Smooth muscle cell (in vitro differentiated cells): ENCODE results near the gene MIGA2. TPM values are rescaled to one million over a fixed set of nuclear protein-coding genes. Genes with fewer than 3 reads are reported as not detected.
"Not testable (repeated sequence)": the region's sequence is repeated elsewhere in the genome, so short reads cannot be mapped to it uniquely, and the experiment has no call there.

Experiments
- DNase-seq: peaks from one replicate; lab custom pipeline; 2025; ENCODE audit not compliant: unreplicated experiment; lab: John Stamatoyannopoulos, UW
- H2AFZ ChIP-seq: fragments of 200-600 bp; sonication (generic); 2 replicates; pipeline ENCODE4 v1.6.0; 2016; ENCODE audit warnings: antibody characterized with exemption, low read depth, mild to moderate bottlenecking
- H3F3A ChIP-seq: fragments of 200-600 bp; sonication (generic); 2 replicates; pipeline ENCODE4 v1.6.0; 2017; ENCODE audit warnings: antibody characterized with exemption, low read depth
- H3K27ac ChIP-seq: fragments of 200-600 bp; sonication (generic); 2 replicates; pipeline ENCODE4 v1.5.1; 2016; ENCODE audit warnings: low read depth, mild to moderate bottlenecking
- H3K27me3 ChIP-seq: fragments of 200-600 bp; sonication (generic); 2 replicates; pipeline ENCODE4 v1.6.1; 2016; ENCODE audit warnings: low read depth, mild to moderate bottlenecking
- H3K36me3 ChIP-seq: fragments of 200-600 bp; sonication (generic); 2 replicates; pipeline ENCODE4 v1.5.1; 2016; ENCODE audit warnings: low read depth
- H3K4me1 ChIP-seq: fragments of 200-600 bp; sonication (generic); 2 replicates; pipeline ENCODE4 v1.5.1; 2016; ENCODE audit warnings: low read depth
- H3K4me2 ChIP-seq: fragments of 200-600 bp; sonication (generic); 2 replicates; pipeline ENCODE4 v1.6.0; 2016; ENCODE audit warnings: mild to moderate bottlenecking
- H3K4me3 ChIP-seq: fragments of 200-600 bp; sonication (generic); 2 replicates; pipeline ENCODE4 v1.5.1; 2016; ENCODE audit warnings: mild to moderate bottlenecking
- H3K79me2 ChIP-seq: fragments of 200-600 bp; sonication (generic); 2 replicates; pipeline ENCODE4 v1.6.0; 2016; ENCODE audit warnings: low read depth, mild to moderate bottlenecking
- H3K9ac ChIP-seq: fragments of 200-600 bp; sonication (generic); 2 replicates; pipeline ENCODE4 v1.6.0; 2016; ENCODE audit warnings: low read depth
- H3K9me3 ChIP-seq: fragments of 200-600 bp; sonication (generic); replicated peaks from 2 replicates; pipeline ENCODE4 v1.5.1; 2016; ENCODE audit warnings: low read depth
- H4K20me1 ChIP-seq: fragments of 200-600 bp; sonication (generic); 2 replicates; pipeline ENCODE4 v1.6.0; 2016; ENCODE audit warnings: low read depth
- CTCF ChIP-seq: fragments of 200-600 bp; sonication (generic); IDR thresholded peaks from 2 replicates; pipeline ENCODE4 v1.5.1; 2017; ENCODE audit warnings: borderline replicate concordance, mild to moderate bottlenecking, antibody characterized with exemption; ENCODE audit not compliant: insufficient read depth, poor library complexity, severe bottlenecking
- WGBS: methylation state at CpG from one replicate; pipeline ENCODE4 v1.1.7; 2016; ENCODE audit warnings: low lambda C conversion rate; 5-methylcytosine and 5-hydroxymethylcytosine counted together
- polyA plus RNA-seq: library from polyadenylated mRNA; unstranded; fragments of >200 nt; fragmentation: Nextera tagmentation; extraction: Ambion mirVana; gene quantifications from 2 replicates; pipeline ENCODE4 v1.2.1, GENCODE V29; 2016
- total RNA-seq: library from RNA; depleted of rRNA; stranded (reverse); fragments of >200 nt; gene quantifications from 2 replicates; pipeline ENCODE4 v1.2.3, GENCODE V29; 2014

Gene MIGA2
- total and polyA plus RNA-seq, 2 experiments from 2014 or later: 18.1 to 21.6 TPM

DNA sequence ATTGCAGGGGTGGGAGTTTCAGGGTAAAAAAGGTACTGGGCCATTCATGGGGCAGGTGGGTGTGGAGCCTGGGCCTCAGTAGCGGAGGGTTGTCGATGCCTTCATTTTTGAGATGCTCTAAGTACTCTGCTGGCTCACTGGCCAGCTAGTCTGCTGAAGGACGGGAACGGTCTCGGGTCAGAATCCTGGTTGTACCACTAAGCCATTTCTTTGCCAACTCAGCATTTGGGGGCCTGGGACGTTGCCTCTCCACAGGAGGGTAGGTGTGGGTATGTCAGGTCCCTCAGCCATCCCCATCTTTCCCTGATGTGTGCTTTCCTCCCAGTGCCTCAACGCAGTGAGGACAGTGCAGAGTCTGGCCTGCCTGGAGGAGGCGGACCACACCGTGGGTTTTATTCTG is 33.4 kb upstream of the MIGA2 start:
- H2AFZ ChIP-seq: no peak overlapping the region
- no peak overlapping the region for H3K27ac ChIP-seq
- no peak overlapping the region for H3K4me3 ChIP-seq
- no peaks in the 10 kb centered on the region for H3K27me3 ChIP-seq
- H3K9ac ChIP-seq: no peak overlapping the region
- TF ChIP-seq CTCF: no peak
- H3K4me2 ChIP-seq: no peak overlapping the region
- no peaks in the 10 kb centered on the region for H3K79me2 ChIP-seq
- H3K4me1 ChIP-seq: no peaks in the 10 kb centered on the region
- no peaks in the 10 kb centered on the region for H3K9me3 ChIP-seq
- peaks cover 3% of the 10 kb centered on the region for H4K20me1 ChIP-seq
- H3F3A ChIP-seq: no peaks in the 10 kb centered on the region
- 98% methylated on average over 9 of the region's 9 CpGs for WGBS
- DNase-seq: no peak
- no peaks in the 10 kb centered on the region for H3K36me3 ChIP-seq

GRCh38 chr9:129004173-129004572 is 32.3 kb upstream of the MIGA2 start:
- WGBS: 97% methylated on average over 5 of the region's 6 CpGs
- not testable (repeated sequence) for H3K4me1 ChIP-seq, H3K4me3 ChIP-seq, H3K9ac ChIP-seq, H3K27ac ChIP-seq, H3F3A ChIP-seq, H4K20me1 ChIP-seq, H3K79me2 ChIP-seq, H2AFZ ChIP-seq, DNase-seq, H3K9me3 ChIP-seq, H3K4me2 ChIP-seq, H3K36me3 ChIP-seq, H3K27me3 ChIP-seq

DNA sequence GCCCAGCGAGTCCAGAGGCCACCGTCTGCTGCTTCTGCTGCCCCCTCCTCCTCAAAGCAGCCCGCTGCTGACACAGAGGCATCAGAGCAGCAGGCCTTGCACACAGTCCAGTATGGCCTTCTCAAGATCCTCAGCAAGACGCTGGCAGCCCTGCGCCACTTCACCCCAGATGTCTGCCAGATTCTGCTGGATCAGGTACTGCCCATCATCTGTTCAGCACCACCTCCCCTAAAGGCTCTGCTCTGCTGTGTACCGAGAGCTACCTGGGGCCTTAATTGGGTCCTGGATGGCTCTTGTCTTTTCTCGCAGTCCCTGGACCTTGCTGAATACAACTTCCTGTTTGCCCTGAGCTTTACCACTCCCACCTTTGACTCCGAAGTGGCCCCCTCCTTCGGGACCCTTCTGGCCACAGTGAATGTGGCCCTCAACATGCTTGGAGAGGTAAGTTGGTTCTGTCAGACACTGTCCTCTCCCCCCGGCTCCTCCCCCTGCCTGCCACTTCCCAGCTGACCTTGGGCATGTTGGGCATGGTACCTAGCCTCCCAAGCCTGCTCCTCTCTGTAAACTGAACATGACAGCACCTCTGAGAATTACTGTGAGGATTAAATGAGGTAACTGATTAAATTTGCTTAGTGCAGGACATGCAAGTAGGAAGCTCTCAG is 31.0 kb upstream of the MIGA2 start:
- DNase-seq: no peak
- 96% methylated on average over 10 of the region's 10 CpGs for WGBS
- H3K9ac ChIP-seq: no peak overlapping the region

DNA sequence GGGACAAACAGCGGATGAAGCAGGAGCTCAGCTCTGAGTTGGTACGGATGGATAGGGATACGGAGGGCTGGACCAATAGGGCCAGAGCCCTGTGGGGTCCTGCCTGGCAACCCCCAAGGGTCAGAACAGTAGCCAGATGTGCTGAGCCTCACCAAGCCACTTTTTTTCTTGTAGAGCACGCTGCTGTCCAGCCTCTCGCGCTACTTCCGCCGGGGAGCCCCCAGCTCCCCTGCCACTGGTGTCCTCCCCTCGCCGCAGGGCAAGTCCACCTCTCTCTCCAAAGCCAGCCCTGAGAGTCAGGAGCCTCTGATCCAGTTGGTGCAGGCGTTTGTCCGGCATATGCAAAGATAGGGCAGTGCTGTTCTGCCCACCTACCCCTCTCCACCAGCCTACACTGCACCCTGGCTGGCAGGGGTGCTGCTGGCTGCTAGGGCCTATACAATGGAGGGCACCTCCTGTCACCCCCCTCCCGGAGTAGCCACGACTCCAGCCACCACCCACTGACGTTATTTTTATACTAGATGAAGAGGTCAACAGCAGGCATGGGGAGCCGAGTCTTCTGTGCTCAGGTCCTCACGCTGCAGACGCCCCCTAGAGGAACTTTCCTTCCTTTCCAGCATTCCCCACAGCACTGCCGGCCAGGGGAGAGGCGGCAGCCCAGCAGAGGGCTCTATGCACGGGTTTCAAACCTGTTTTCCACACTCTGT is 29.9 kb upstream of the MIGA2 start:
- Histone ChIP-seq H3K36me3 (no peaks in the 10 kb centered on the region), H3K27me3 (no peaks in the 10 kb centered on the region), H3K4me1 (no peaks in the 10 kb centered on the region), H3K4me3 (no peak overlapping the region), H3K9ac (no peak overlapping the region), H3K9me3 (no peaks in the 10 kb centered on the region), H4K20me1 (peaks cover 3% of the 10 kb centered on the region), H3K79me2 (no peaks in the 10 kb centered on the region), H3K27ac (no peak overlapping the region), H2AFZ (no peak overlapping the region), H3F3A (no peaks in the 10 kb centered on the region), H3K4me2 (no peak overlapping the region)
- WGBS: 58% methylated on average over 18 of the region's 21 CpGs
- DNase-seq: no peak
- peak; percentile 69 for TF ChIP-seq CTCF

More for the DNA sequence above, 31.0 kb upstream of the MIGA2 start:
- Histone ChIP-seq H3K4me2 (no peak overlapping the region), H3K4me3 (no peak overlapping the region), H3K4me1 (no peaks in the 10 kb centered on the region), H3F3A (no peaks in the 10 kb centered on the region), H3K79me2 (no peaks in the 10 kb centered on the region), H4K20me1 (peaks cover 3% of the 10 kb centered on the region), H3K27me3 (no peaks in the 10 kb centered on the region), H3K27ac (no peak overlapping the region), H3K36me3 (no peaks in the 10 kb centered on the region), H3K9me3 (no peaks in the 10 kb centered on the region), H2AFZ (no peak overlapping the region)
- TF ChIP-seq CTCF: no peak
